Epithelial cell of esophagus (primary cell): ENCODE results near the gene FCRL2.

Experiments
- DNase-seq: peaks from one replicate; pipeline ENCODE4 v3.0.0; 2010; ENCODE audit warnings: low read depth
- H3K4me3 ChIP-seq: 2 replicates; pipeline ENCODE4 v1.5.1; 2011; ENCODE audit warnings: mild to moderate bottlenecking, low read length, control low read depth
- TF ChIP-seq, protein P1 (sequence below): IDR thresholded peaks from 2 replicates; pipeline ENCODE4 v1.5.1; 2011; ENCODE audit warnings: low read depth, mild to moderate bottlenecking, low read length, control low read depth, inconsistent platforms; ENCODE audit not compliant: insufficient read depth; ENCODE audit errors: missing control alignments

FCRL2 gene

DNA sequence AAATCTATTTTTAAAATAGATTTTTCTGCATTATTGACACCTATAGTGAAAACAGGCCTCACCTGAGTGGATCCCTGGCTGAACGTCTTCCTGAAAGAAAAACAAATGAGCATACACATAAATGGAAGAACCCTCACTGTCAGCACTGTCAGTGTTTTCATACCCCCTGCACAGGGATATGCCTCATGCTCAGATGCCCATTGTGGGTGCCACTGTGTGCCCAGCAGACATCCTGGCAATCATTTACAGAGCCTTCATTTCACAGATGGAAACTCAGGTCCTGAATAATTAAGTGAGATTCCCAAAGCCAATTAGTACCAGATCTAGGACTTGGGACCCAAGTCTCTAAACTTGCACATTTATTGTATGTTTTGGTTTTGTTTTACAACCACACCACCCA is 23.1 kb upstream of the FCRL2 start:
- TF ChIP-seq, protein P1, sequence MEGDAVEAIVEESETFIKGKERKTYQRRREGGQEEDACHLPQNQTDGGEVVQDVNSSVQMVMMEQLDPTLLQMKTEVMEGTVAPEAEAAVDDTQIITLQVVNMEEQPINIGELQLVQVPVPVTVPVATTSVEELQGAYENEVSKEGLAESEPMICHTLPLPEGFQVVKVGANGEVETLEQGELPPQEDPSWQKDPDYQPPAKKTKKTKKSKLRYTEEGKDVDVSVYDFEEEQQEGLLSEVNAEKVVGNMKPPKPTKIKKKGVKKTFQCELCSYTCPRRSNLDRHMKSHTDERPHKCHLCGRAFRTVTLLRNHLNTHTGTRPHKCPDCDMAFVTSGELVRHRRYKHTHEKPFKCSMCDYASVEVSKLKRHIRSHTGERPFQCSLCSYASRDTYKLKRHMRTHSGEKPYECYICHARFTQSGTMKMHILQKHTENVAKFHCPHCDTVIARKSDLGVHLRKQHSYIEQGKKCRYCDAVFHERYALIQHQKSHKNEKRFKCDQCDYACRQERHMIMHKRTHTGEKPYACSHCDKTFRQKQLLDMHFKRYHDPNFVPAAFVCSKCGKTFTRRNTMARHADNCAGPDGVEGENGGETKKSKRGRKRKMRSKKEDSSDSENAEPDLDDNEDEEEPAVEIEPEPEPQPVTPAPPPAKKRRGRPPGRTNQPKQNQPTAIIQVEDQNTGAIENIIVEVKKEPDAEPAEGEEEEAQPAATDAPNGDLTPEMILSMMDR = no peak
- no peak overlapping the region for H3K4me3 ChIP-seq
- no peak for DNase-seq

DNA sequence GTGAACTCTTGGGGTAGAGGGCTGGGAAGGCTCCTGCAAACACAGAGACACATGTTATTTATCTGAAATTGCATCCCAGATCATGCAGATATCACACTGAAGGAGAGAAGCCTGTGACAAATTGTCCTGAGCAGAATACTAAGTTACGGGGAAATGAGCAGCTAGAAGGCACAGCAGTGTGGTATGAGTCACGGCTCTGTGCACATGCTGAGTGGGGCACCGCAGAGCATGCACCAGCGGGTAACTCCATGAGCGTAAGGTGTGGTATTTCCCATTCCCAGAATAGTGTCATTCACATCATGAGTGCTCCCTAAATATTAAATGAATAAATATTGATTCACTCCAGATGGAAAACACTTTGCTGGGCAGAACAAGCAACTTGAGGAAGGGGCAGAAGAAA is 21.3 kb upstream of the FCRL2 start:
- no peak overlapping the region for H3K4me3 ChIP-seq
- TF ChIP-seq, protein P1 = no peak
- DNase-seq = peak; percentile 83

DNA sequence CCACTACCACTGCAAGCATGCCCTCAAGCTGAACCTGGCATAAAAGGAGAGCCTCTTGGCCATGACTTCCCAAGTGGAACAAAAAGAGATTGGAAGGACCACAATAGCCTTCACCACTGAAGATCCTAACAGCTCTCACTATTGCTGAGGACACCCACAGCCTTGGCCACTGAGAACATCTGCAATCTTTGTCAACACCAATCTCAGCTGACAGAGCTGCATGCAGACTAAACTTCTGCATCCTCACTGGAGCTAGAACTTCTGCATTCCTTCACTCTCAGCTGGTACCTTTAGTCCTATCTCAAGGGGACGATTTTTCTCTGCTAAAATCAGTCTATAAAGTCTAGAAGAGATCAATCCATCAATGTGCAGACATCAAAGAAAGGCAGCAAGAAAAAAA is 8.3 kb upstream of the FCRL2 start:
- DNase-seq = no peak
- H3K4me3 ChIP-seq = no peak overlapping the region
- TF ChIP-seq, protein P1 = no peak

DNA sequence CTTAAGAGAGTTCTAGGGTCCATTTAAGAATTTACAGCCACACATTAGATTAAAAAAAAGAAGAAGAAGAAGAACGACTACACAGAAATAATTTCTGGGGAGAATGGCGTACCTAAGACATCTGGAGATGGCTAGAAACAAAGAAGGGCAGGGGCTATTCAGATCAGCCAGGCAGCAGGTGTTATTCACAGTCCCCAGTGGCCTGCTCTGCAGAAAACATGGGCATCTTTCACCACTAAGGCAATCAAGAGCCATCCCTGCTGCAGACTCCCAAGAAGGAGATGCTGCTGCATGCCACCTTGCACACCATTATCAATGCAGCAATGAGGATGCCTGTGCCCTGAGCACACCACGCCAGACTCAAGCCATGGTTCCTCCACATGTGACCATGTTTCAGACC is 7.9 kb upstream of the FCRL2 start:
- TF ChIP-seq, protein P1 = no peak
- DNase-seq = no peak
- no peak overlapping the region for H3K4me3 ChIP-seq

DNA sequence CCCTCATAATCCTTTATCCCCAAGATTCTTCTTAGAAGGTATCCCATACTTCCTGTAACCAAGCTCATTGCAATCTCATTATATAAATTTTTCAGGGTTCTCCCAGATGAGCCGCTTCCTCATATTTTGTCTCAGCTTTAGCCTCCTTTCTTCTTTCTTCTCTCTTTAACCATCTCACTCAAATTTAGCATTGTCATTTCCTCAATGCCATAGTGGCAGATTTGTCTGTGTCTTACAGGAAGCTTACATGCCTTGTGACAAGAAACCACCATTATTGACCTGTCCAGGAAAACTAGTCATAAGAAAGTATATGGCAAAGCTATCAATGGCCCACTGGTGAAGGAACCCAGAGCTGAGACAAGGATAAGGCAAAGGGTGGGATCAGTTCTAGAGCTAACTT is 6.0 kb upstream of the FCRL2 start:
- TF ChIP-seq, protein P1 = no peak
- H3K4me3 ChIP-seq = no peak overlapping the region
- DNase-seq = no peak

DNA sequence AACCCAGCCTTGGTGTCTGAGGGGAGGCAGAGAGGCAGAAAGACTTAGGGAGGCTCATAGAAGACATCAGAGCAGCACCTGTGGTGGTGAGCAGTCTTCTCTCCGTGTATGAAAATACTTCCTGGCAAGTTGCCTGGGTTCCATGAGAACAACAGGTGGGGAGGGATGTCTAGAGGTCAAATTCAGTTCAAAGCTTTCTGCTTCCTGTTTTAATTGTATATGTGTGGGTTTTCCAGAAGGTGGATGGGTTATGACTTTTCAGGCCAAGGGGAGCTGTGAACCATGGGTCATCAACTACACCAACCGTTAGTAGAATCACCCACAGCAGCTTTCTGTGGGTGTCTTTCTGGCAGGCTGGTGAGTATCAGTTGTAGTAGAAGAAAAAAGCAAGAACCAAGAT is 4.1 kb upstream of the FCRL2 start:
- DNase-seq = no peak
- H3K4me3 ChIP-seq = no peak overlapping the region
- TF ChIP-seq, protein P1 = no peak

DNA sequence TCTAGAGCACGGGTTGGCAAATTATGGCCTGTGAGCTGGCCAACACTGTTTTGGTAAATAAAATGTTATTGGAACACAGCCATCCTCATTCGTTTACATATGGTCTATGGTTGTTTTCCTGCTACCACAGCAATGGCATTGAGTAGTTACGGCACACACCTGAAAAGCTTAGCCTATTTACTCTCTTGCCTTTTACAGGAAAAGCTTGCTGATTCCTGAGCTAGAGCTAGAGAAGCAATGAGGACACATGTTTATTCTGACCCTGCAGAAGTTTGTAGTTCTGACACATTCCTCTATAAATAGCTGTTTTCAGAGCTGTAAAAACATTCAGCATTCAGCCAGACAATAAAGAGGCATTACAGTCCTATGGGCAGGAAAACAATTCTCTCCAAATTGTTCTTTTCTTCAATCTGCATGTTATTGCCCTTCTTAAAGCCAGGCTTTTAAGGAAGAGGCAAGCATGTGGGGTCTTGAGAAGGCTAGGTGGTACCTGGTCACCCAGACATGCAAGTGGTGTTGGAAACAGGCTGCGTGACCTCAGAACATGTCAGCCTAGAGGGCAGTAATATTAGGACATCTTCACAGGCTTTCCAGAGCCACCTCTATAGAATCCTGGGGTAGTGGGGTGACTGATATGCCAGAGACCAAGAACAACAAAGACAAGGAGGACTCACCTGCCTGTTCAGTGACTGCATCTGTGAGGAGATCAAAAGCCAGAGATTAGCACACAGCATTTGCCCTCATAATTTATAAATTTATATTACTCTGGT is 1.6 kb downstream of the FCRL2 start:
- DNase-seq = no peak
- TF ChIP-seq, protein P1 = no peak
- no peak overlapping the region for H3K4me3 ChIP-seq
